DND-41 (cell line): ENCODE measurements around the gene ARID3A.

Experiments used
- ATAC-seq: fragments of 200-7000 bp; cut with Tn5 transposase; 3 replicates; pipeline ENCODE4 v1.9.1; 2021; ENCODE audit warnings: low read depth; ENCODE audit not compliant: insufficient read depth
- DNase-seq: peaks from one replicate; pipeline ENCODE4 v3.0.0-alpha.2; 2020
- H2AFZ ChIP-seq: 2 replicates; pipeline ENCODE4 v1.6.0; 2012; ENCODE audit warnings: low read depth, low read length
- H3K27ac ChIP-seq: 2 replicates; pipeline ENCODE4 v1.5.1; 2012; ENCODE audit warnings: low read length, inconsistent platforms
- H3K27me3 ChIP-seq: fragments of 200-600 bp; sonication (generic); 2 replicates; pipeline ENCODE4 v1.6.0; 2012; ENCODE audit warnings: low read length, mild to moderate bottlenecking, inconsistent platforms; ENCODE audit not compliant: insufficient read depth, poor library complexity
- H3K36me3 ChIP-seq: 2 replicates; pipeline ENCODE4 v1.5.1; 2012; ENCODE audit warnings: low read length, inconsistent platforms; ENCODE audit not compliant: insufficient read depth
- H3K4me1 ChIP-seq: 2 replicates; pipeline ENCODE4 v1.5.1; 2012; ENCODE audit warnings: mild to moderate bottlenecking, low read length; ENCODE audit not compliant: insufficient read depth
- H3K4me2 ChIP-seq: 2 replicates; pipeline ENCODE4 v1.6.0; 2012; ENCODE audit warnings: mild to moderate bottlenecking, moderate library complexity, low read length, inconsistent platforms; ENCODE audit not compliant: insufficient read depth
- H3K4me3 ChIP-seq, 2 experiments: fragments of 200-600 bp in 1 of 2; shearing (Covaris generic) in 1 of 2; 2 replicates each; pipeline ENCODE4 v1.5.1; 2012 to 2016; ENCODE audit warnings: inconsistent platforms in 2 of 2, low read length in 2 of 2, mild to moderate bottlenecking in 2 of 2, low read depth in 1 of 2, moderate library complexity in 1 of 2
- H3K79me2 ChIP-seq: 2 replicates; pipeline ENCODE4 v1.6.0; 2012; ENCODE audit warnings: low read length, inconsistent platforms; ENCODE audit not compliant: insufficient read depth
- H3K9ac ChIP-seq: 2 replicates; pipeline ENCODE4 v1.6.0; 2012; ENCODE audit warnings: low read depth, mild to moderate bottlenecking, inconsistent platforms, low read length, moderate library complexity
- H3K9me3 ChIP-seq: 2 replicates; pipeline ENCODE4 v1.5.1; 2012; ENCODE audit warnings: low read length, moderate library complexity, mild to moderate bottlenecking, inconsistent platforms; ENCODE audit not compliant: insufficient read depth, severe bottlenecking
- H4K20me1 ChIP-seq: 2 replicates; pipeline ENCODE4 v1.6.0; 2012; ENCODE audit warnings: low read length; ENCODE audit not compliant: insufficient read depth
- CTCF ChIP-seq: IDR thresholded peaks from 2 replicates; pipeline ENCODE4 v1.5.1; 2012; ENCODE audit warnings: borderline replicate concordance, low read length, moderate library complexity, mild to moderate bottlenecking; ENCODE audit not compliant: poor library complexity, severe bottlenecking; ENCODE audit errors: extremely low read depth
- EZH2 ChIP-seq: IDR thresholded peaks from 3 replicates; pipeline ENCODE4 v1.6.1; 2012; ENCODE audit warnings: borderline replicate concordance, low read depth, mild to moderate bottlenecking, moderate library complexity, low read length, inconsistent platforms; ENCODE audit not compliant: severe bottlenecking

The ARID3A gene

GRCh38 chr19:973726-974563 lies 48.1 kb downstream of the ARID3A start:
- TF ChIP-seq EZH2: no peak
- TF ChIP-seq CTCF: no peak
- Histone ChIP-seq H3K4me2 (no peak overlapping the region), H3K9ac (no peak overlapping the region), H3K4me3 (no peak overlapping the region), H3K36me3 (peaks cover 28% of the 10 kb centered on the region), H3K27me3 (no peaks in the 10 kb centered on the region), H3K4me1 (no peaks in the 10 kb centered on the region), H4K20me1 (no peaks in the 10 kb centered on the region), H3K27ac (no peak overlapping the region), H3K9me3 (peaks cover 10% of the 10 kb centered on the region), H3K79me2 (no peaks in the 10 kb centered on the region), H2AFZ (no peak overlapping the region)
- DNase-seq: no peak
- no peak for ATAC-seq

GRCh38 chr19:974564-975257 lies 48.9 kb downstream of the ARID3A start:
- Histone ChIP-seq H4K20me1 (no peaks in the 10 kb centered on the region), H3K9ac (no peak overlapping the region), H3K36me3 (peaks cover 24% of the 10 kb centered on the region), H3K4me2 (no peak overlapping the region), H3K4me1 (no peaks in the 10 kb centered on the region), H3K4me3 (no peak overlapping the region), H3K27ac (no peak overlapping the region), H3K79me2 (no peaks in the 10 kb centered on the region), H3K9me3 (peaks cover 10% of the 10 kb centered on the region), H3K27me3 (no peaks in the 10 kb centered on the region), H2AFZ (no peak overlapping the region)
- TF ChIP-seq CTCF (no peak), EZH2 (no peak)
- ATAC-seq: no peak
- DNase-seq: no peak

GRCh38 chr19:976476-976875 lies 50.6 kb downstream of the ARID3A start:
- H4K20me1 ChIP-seq: no peaks in the 10 kb centered on the region
- H3K9ac ChIP-seq: no peak overlapping the region
- no peak overlapping the region for H2AFZ ChIP-seq
- ATAC-seq (no peak), DNase-seq (no peak)
- H3K4me3 ChIP-seq: no peak overlapping the region
- no peaks in the 10 kb centered on the region for H3K79me2 ChIP-seq
- H3K4me2 ChIP-seq: no peak overlapping the region
- peaks cover 7% of the 10 kb centered on the region for H3K36me3 ChIP-seq
- TF ChIP-seq EZH2 (no peak), CTCF (no peak)
- no peaks in the 10 kb centered on the region for H3K9me3 ChIP-seq
- H3K27ac ChIP-seq: no peak overlapping the region
- no peaks in the 10 kb centered on the region for H3K4me1 ChIP-seq
- H3K27me3 ChIP-seq: no peaks in the 10 kb centered on the region
